HUES64 (cell line): ENCODE data around the gene ATF5.

Experiments
- H3K27ac ChIP-seq: 2 replicates; pipeline ENCODE4 v1.7.0; 2013; ENCODE audit warnings: low read depth, low read length, inconsistent platforms
- H3K27me3 ChIP-seq: 2 replicates; pipeline ENCODE4 v1.6.1; 2013; ENCODE audit warnings: mild to moderate bottlenecking, low read length; ENCODE audit not compliant: insufficient read depth
- H3K36me3 ChIP-seq: 2 replicates; pipeline ENCODE4 v1.6.1; 2013; ENCODE audit warnings: mild to moderate bottlenecking, low read length; ENCODE audit not compliant: insufficient read depth
- H3K4me1 ChIP-seq: 2 replicates; pipeline ENCODE4 v1.6.1; 2013; ENCODE audit warnings: mild to moderate bottlenecking, low read length, moderate library complexity; ENCODE audit not compliant: insufficient read depth
- H3K4me3 ChIP-seq: 2 replicates; pipeline ENCODE4 v1.5.1; 2013; ENCODE audit warnings: mild to moderate bottlenecking, low read length, moderate library complexity
- H3K9ac ChIP-seq: 2 replicates; pipeline ENCODE4 v1.6.1; 2013; ENCODE audit warnings: mild to moderate bottlenecking, low read depth, low read length
- H3K9me3 ChIP-seq: 2 replicates; pipeline ENCODE4 v1.6.1; 2013; ENCODE audit warnings: low read depth, low read length; ENCODE audit not compliant: insufficient read depth
- WGBS: fragments of 150-250, 120-280 bp; methylation state at CpG from one replicate; pipeline ENCODE4 v1.1.7; 2013; ENCODE audit warnings: missing lambda C conversion rate; 5-methylcytosine and 5-hydroxymethylcytosine counted together

Gene ATF5

GRCh38 chr19:49925486-49925885 lies 3.5 kb upstream of the ATF5 start:
- Histone ChIP-seq H3K4me3 (no peak overlapping the region), H3K27me3 (no peaks in the 10 kb centered on the region), H3K9ac (no peak overlapping the region), H3K9me3 (no peaks in the 10 kb centered on the region), H3K36me3 (peaks cover 67% of the 10 kb centered on the region), H3K4me1 (peaks cover 14% of the 10 kb centered on the region; the same call in 1 of the 2 replicates), H3K27ac (no peak overlapping the region)
- WGBS: 93% methylated on average over 5 of the region's 5 CpGs

DNA sequence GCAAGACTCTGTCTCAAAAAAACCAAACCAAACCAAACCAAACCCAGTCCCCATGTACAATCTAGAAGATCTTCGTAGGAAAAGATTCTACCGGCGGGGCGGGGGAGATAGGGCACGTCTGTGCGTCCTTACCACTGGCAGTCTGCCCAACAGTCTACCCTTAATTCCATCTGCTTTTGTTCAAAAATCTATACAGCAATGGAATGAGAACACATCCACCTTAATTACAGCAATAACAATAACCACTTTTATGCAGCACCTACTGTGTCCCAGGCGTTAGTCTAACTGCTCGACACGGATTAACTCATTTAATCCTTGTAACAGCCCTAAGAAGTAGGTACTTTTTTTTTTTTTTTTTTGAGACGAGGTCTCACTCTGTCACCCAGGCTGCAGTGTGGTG lies 2.5 kb upstream of the ATF5 start:
- H3K27me3 ChIP-seq: no peaks in the 10 kb centered on the region
- H3K36me3 ChIP-seq: peaks cover 61% of the 10 kb centered on the region
- peaks cover 14% of the 10 kb centered on the region; the same call in 1 of the 2 replicates for H3K4me1 ChIP-seq
- no peak overlapping the region for H3K27ac ChIP-seq
- no peak overlapping the region for H3K4me3 ChIP-seq
- no peaks in the 10 kb centered on the region for H3K9me3 ChIP-seq
- WGBS: 98% methylated on average over 10 of the region's 10 CpGs
- H3K9ac ChIP-seq: no peak overlapping the region

- Histone ChIP-seq H3K36me3 (peaks cover 50% of the 10 kb centered on the region), H3K4me3 (peak overlapping the region; percentile 95), H3K4me1 (0 out of 2 replicates have a peak, but pooled peaks cover 7% of the 10 kb centered on the region), H3K9me3 (no peaks in the 10 kb centered on the region), H3K27ac (no peak overlapping the region), H3K9ac (0 out of 2 replicates have a peak overlapping the region, but pooled peaks have one; percentile 12), H3K27me3 (no peaks in the 10 kb centered on the region)
- 91% methylated on average over 14 of the region's 14 CpGs for whole genome bisulfite sequencing
These were observed 1.3 kb upstream of the ATF5 start for GRCh38 chr19:49927526-49928264.

DNA sequence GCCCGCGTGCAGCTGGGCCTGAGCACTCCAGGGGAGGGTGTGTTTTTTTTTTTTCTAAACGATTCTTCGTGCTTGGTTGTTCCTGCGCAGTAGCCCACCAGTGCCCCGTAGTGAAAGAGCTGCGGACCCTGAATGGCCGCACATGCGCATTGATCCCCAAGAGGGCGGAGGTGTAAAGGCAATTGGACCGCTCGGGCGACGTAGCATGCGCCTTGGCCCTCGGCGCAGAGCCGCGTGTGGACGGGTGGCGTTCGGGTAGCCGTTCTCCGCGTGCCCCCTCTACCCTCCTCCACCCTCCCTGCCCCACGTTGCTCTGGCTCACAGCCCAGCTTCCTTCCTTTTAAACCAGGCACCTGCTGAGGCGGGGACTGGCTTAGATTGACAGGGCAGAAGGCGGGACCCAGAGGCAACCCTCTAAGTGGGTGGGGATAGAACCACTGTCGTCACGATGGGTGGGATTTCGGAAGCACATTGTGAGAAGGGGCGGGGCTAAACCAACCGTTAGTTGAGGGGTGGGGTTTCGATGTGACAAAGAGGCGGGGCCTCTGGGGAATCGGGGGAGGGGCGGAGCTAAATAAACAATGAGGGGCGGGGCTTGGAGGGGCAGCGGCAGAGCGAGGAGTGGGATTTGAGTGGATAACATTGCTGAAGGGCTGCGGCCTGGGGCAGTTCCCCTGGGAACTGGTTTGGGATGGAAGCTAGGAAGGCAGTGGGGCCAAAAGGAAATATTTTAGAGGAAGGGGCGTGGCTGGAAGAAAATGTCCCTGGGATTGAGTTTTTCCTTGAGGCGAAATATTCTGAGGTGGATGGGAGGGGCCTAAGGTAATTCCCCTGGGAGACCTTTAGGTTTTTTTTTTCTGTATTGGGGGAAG lies 842 bp downstream of the ATF5 start:
- Histone ChIP-seq H3K4me3 (peak overlapping the region; percentile 95), H3K9me3 (no peaks in the 10 kb centered on the region), H3K9ac (peak overlapping the region; percentile 98), H3K27ac (peak overlapping the region; percentile 94), H3K27me3 (no peaks in the 10 kb centered on the region), H3K4me1 (0 out of 2 replicates have a peak, but pooled peaks cover 7% of the 10 kb centered on the region), H3K36me3 (peaks cover 28% of the 10 kb centered on the region)
- 3% methylated on average over 43 of the region's 43 CpGs for WGBS

DNA sequence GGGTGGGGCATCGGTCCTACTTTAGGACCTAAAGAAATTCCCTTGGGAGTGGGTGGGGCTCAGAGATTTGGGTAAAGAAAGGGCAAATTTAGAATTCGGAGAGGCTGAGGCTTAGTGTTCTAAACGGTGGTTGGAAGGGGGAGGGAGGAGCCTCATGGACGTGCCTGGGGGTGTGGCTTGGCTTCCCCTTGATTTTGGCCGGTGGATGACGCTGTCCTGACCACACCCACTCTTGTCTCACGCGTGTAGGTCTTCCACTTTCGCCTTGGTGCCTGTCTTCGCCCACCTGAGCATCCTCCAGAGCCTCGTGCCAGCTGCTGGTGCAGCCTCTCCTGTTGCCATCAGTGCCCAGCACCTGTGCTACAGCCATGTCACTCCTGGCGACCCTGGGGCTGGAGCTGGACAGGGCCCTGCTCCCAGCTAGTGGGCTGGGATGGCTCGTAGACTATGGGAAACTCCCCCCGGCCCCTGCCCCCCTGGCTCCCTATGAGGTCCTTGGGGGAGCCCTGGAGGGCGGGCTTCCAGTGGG lies 1.5 kb downstream of the ATF5 start:
- no peaks in the 10 kb centered on the region for H3K27me3 ChIP-seq
- WGBS: 65% methylated on average over 15 of the region's 15 CpGs
- H3K4me1 ChIP-seq: 0 out of 2 replicates have a peak, but pooled peaks cover 7% of the 10 kb centered on the region
- H3K9ac ChIP-seq: no peak overlapping the region
- peak overlapping the region; percentile 95 for H3K4me3 ChIP-seq
- H3K36me3 ChIP-seq: peaks cover 23% of the 10 kb centered on the region
- H3K9me3 ChIP-seq: no peaks in the 10 kb centered on the region
- H3K27ac ChIP-seq: no peak overlapping the region

GRCh38 chr19:49931293-49932040 lies 2.5 kb downstream of the ATF5 start:
- 94% methylated on average over 7 of the region's 7 CpGs for WGBS
- H3K9me3 ChIP-seq: no peaks in the 10 kb centered on the region
- no peak overlapping the region for H3K9ac ChIP-seq
- no peak overlapping the region for H3K27ac ChIP-seq
- H3K4me3 ChIP-seq: no peak overlapping the region
- 0 out of 2 replicates have a peak, but pooled peaks cover 7% of the 10 kb centered on the region for H3K4me1 ChIP-seq
- peaks cover 15% of the 10 kb centered on the region for H3K36me3 ChIP-seq
- H3K27me3 ChIP-seq: no peaks in the 10 kb centered on the region

DNA sequence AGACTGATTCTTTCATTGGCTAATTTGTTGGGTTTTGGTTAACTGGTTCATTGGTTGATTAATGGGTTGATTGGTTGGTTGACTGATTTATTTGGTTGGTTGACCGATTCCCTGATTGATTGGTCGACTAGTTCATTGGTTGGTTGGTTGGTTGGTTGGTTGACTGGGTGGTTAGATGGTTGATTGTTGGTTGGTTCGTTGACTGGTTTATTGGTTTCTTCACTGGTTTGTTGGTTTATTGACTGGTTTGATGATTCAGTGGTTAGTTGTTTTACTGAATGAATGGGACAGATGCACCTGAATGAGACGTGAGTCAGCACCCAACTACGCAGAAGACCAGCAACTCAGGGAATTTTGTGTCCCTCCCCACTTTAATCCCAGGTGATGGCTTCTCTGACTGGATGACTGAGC lies 3.0 kb downstream of the ATF5 start:
- Histone ChIP-seq H3K4me1 (0 out of 2 replicates have a peak, but pooled peaks cover 7% of the 10 kb centered on the region), H3K4me3 (no peak overlapping the region), H3K27me3 (no peaks in the 10 kb centered on the region), H3K9me3 (no peaks in the 10 kb centered on the region), H3K9ac (no peak overlapping the region), H3K27ac (no peak overlapping the region), H3K36me3 (peaks cover 9% of the 10 kb centered on the region)
- 92% methylated on average over 5 of the region's 5 CpGs for WGBS

DNA sequence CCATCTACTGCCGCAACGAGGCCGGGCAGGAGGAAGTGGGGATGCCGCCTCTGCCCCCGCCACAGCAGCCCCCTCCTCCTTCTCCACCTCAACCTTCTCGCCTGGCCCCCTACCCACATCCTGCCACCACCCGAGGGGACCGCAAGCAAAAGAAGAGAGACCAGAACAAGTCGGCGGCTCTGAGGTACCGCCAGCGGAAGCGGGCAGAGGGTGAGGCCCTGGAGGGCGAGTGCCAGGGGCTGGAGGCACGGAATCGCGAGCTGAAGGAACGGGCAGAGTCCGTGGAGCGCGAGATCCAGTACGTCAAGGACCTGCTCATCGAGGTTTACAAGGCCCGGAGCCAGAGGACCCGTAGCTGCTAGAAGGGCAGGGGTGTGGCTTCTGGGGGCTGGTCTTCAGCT lies 3.7 kb downstream of the ATF5 start:
- Histone ChIP-seq H3K27me3 (no peaks in the 10 kb centered on the region), H3K27ac (no peak overlapping the region), H3K4me3 (no peak overlapping the region), H3K9me3 (no peaks in the 10 kb centered on the region), H3K4me1 (0 out of 2 replicates have a peak, but pooled peaks cover 3% of the 10 kb centered on the region), H3K9ac (no peak overlapping the region), H3K36me3 (peaks cover 2% of the 10 kb centered on the region)
- WGBS: 97% methylated on average over 25 of the region's 25 CpGs

DNA sequence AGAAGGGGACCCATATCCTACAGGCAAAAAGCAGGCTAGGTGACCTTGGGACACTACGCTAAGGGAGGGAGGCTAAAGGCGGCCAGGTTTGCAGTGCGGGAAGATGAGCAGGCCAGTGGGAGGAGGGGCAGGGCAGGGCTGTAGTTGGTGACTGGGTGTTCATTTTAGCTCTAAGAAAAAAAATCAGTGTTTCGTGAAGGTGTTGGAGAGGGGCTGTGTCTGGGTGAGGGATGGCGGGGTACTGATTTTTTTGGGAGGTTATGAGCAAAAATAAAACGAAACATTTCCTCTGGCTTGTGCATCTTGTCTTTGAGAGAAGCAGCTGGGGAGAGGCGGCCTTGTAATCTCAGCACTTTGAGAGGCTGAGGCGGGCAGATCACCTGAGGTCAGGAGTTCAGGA lies 4.6 kb downstream of the ATF5 start:
- Histone ChIP-seq H3K4me1 (no peaks in the 10 kb centered on the region), H3K36me3 (no peaks in the 10 kb centered on the region; the same call in 1 of the 2 replicates), H3K9ac (no peak overlapping the region), H3K9me3 (no peaks in the 10 kb centered on the region), H3K27ac (no peak overlapping the region), H3K27me3 (no peaks in the 10 kb centered on the region), H3K4me3 (no peak overlapping the region)
- 89% methylated on average over 8 of the region's 8 CpGs for WGBS

DNA sequence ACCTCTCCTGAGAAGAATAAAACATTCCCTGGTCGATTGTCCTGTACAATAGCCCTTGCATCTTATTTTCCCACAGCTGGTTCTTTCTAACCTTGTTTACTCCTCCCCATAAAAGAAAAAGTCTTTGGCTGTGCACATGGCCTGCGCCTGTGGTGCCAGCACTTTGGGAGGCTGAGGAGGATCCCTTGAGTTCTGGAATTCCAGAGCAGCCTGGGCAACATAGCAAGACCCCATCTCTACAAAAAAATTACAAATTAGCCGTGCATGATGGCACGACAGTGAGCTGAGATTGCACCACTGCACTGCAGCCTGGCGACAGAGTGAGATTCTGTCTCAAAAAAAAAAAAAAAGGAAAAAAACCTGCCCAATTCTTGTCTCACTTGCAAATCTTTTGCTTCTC lies 7.5 kb downstream of the ATF5 start:
- H3K4me3 ChIP-seq: no peak overlapping the region
- no peaks in the 10 kb centered on the region for H3K9me3 ChIP-seq
- H3K9ac ChIP-seq: no peak overlapping the region
- no peaks in the 10 kb centered on the region; the same call in 1 of the 2 replicates for H3K36me3 ChIP-seq
- WGBS: 84% methylated on average over 5 of the region's 5 CpGs
- H3K27me3 ChIP-seq: no peaks in the 10 kb centered on the region
- H3K4me1 ChIP-seq: no peaks in the 10 kb centered on the region
- H3K27ac ChIP-seq: no peak overlapping the region
